ENCODE results near the gene CFAP206.

DNA sequence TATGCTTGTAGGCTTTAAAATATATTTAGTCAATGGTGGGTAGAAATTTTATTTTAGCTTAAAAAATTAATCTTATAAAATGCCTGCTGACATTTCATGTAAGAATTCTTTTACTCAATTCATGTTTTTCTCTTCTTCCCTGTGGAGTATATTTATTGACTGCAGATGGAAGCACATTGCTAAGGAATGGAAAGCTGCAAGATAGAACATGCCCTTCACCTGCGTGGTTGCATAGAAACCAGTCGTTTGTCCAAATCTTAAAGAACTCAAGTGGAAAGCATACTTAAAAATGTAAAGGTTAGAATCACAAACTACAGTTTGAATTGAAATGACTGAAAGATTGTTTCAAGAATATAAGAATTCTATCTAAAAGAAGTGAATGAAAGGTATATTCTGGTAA lies 32.5 kb upstream of the CFAP206 start:
- TF ChIP-seq, protein P1, sequence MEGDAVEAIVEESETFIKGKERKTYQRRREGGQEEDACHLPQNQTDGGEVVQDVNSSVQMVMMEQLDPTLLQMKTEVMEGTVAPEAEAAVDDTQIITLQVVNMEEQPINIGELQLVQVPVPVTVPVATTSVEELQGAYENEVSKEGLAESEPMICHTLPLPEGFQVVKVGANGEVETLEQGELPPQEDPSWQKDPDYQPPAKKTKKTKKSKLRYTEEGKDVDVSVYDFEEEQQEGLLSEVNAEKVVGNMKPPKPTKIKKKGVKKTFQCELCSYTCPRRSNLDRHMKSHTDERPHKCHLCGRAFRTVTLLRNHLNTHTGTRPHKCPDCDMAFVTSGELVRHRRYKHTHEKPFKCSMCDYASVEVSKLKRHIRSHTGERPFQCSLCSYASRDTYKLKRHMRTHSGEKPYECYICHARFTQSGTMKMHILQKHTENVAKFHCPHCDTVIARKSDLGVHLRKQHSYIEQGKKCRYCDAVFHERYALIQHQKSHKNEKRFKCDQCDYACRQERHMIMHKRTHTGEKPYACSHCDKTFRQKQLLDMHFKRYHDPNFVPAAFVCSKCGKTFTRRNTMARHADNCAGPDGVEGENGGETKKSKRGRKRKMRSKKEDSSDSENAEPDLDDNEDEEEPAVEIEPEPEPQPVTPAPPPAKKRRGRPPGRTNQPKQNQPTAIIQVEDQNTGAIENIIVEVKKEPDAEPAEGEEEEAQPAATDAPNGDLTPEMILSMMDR (IDR thresholded peaks at IDR 0.05): no peak
- TF ChIP-seq POLR2A (IDR thresholded peaks at IDR 0.05): no peak

Measured in vagina (tissue), 2 donors.